NCI-H1105 (cell line): ENCODE measurements around the gene TTBK2.
"Not testable (repeated sequence)": the region's sequence is repeated elsewhere in the genome, so short reads cannot be mapped to it uniquely, and the experiment has no call there.

ENCODE experiments used
- DNase-seq: peaks from one replicate; lab custom pipeline; 2025; lab: John Stamatoyannopoulos, UW

The TTBK2 gene

DNA sequence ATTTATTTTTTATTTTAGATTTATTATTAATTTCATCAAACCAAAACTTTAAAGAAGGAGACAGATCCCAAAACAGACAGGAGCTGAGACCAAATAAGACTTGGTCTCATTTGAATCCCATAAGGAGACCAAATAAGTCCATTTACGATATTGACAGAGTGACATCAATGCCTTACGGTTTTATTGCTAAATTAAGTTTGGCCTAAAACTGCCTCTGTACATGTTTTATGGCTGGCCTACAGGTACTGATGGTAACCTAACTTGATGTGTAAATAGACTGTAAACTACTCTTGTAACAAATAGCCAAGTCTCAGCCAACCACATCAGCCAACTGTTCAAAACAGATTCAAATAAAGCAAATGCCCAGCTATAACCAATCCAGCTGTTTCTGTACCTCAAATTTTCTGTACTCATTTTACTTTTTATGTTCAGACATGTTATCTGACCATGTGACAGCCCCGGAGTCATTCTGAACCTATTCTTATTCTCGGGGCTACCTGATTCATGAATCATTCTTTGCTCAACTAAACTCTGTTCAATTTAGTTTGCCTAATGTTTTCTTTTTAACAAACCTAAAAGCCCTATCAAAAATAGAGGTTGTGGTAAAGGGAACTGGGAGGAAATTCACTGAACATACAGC, 94.2 kb downstream of the TTBK2 start:
- DNase-seq = no peak

- DNase-seq = no peak
Measured at GRCh38 chr15:42825599-42825998, 95.0 kb downstream of the TTBK2 start.

DNA sequence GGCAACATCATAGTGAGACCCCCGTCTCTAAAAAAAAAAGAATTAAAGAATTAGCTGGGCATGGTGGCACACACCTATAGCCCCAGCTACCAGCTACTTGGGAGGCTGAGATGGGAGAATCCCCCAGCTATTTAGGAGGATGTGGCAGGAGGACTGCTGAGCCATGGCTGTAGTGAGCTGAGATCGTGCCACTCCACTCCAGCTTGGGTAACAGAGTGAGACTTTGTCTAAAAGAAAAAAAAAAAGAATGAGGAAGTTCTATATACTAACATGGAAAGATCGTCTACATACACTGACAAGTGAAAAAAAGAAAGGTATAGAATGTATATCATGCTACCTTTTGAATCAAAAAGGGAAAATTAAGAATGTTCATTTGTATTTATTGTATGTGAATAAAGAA, 99.8 kb downstream of the TTBK2 start:
- DNase-seq = no peak

DNA sequence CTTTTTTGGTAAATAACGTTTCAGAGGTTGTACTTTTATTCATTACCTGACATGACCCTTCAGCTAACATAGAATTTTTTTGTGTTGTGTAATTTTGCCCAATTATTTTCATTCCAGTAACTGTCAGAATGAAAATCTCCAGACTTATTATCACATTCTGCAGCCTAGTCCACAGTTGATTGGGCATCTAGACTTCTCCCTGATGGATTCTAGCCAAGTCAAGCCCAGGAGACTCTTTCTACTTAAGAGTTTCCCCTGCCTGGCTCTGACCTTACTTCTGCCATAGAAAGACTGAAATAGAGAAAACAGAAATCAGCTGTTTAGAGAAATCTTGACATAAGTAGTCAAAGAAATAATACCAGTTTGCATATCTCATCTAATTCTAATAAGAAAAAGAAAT, 100.8 kb downstream of the TTBK2 start:
- DNase-seq = no peak

GRCh38 chr15:42811433-42811832, 109.1 kb downstream of the TTBK2 start:
- DNase-seq = no peak

DNA sequence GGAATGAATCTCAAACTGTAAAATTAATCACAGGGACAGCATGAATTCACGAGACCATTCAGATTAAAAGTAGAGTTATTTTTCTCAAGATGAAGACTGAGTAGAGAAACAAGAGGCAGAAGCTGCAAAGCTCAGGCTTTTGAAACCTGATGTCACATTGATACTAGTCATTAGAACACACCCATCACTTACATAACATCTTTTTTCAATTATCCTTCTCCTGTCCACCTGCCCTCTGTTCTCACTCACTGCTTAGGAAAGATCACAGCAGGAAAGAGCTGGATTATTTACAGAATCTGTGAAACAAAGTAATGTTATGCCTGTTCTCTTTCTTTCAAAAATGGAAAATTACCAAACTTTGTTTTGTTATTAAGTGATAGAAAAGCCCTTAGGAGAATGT, 111.7 kb downstream of the TTBK2 start:
- no peak for DNase-seq

- no peak for DNase-seq
Measured at GRCh38 chr15:42805266-42805665, 115.3 kb downstream of the TTBK2 start.

- no peak for DNase-seq
Measured at GRCh38 chr15:42804739-42805138, 115.8 kb downstream of the TTBK2 start.

DNA sequence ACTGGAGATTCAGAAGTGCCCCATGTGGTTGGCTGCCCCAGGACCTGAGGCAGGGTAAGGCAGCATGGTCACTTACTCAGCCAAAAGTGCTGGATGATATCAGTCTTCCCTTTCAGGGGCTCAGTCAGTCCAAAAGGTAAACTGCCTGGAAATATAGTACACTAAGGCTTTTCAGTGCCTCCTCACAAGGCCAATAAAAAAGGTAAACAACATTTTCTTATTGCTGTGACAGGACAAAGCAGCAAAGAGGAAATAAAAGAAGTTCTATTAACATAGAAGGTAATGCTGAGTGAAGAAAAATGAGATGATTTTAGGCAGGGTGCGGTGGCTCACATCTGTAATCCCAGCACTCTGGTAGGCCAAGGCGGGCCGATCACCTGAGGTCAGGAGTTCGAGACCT, 117.1 kb downstream of the TTBK2 start:
- DNase-seq = no peak

- no peak for DNase-seq
Measured at GRCh38 chr15:42802168-42802567, 118.4 kb downstream of the TTBK2 start.

- no peak for DNase-seq
Measured at GRCh38 chr15:42800731-42801474, 119.7 kb downstream of the TTBK2 start.

DNA sequence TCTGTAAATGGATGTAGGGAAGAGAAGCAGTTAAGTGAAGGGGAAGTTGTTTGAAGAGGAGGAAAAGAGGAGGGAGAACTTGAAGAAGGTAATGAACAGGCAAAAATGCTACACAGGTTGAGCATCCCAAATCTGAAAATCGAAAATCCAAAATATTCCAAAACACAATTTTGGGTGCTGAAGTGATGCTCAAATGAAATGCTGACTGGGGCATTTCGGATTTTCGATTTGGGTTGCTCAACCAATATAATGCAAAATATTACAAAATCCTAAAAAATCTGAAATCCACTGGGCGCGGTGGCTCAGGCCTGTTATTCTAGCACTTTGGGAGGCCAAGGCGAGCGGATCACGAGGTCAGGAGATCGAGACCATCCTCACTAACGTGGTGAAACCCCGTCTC, 121.8 kb downstream of the TTBK2 start:
- no peak for DNase-seq

DNA sequence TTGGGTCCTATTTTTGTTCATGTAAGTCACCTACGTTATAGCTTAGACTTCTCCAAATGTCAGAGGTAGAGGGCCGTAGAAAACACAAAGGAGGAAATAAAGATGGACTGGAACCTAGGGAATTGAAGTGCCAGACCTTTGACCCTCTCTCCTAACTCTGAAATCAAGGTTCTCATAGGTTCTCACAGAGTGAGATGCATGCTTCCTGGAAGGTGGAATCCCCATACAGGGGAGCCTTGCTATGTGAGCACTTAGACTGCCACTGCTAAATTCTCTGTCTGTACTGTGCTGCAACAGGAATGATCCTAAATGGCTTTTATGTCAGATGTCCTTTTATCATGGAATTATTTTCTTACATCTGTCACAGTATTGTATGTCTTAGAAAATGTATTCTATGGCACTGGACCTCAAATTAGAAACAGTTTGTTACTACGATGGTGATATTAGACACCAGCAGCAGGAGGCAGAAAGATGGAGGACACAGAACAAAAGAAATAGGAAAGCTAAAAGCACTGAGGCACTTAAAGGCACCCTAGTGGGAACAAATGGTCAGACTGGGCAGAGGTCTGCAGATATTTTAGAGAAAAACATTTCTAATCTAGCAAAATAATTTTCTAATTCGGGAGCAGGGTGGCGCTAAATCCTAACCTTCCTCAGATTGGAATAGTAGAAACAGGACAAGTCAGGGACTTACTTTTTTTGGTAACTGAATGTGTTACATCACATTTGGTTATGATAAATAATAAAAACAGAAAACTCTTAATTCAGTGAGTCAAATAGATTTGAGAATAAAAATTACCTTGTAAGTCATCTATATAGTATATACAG, 123.4 kb downstream of the TTBK2 start:
- no peak for DNase-seq

GRCh38 chr15:42788725-42789124, 131.9 kb downstream of the TTBK2 start:
- no peak for DNase-seq

DNA sequence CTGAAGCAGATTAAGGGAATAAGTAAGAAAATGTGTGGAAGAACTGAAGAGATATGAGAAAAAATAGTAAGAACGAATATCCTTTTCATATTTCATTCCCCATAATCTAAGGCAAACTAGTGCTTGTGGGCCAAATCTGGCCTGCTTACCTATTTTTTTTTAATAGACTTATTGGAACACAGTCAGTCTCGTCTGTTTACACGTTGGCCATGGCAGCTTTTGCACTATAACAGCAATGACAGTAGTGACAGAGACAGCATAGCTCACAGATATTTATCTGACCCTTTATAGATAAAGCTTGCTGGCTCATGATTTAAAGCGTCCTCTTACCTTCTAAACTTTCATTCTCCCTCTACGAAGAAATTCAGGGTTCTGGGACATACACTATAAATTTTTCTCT, 133.6 kb downstream of the TTBK2 start:
- no peak for DNase-seq

- DNase-seq = no peak
Measured at GRCh38 chr15:42785569-42785968, 135.0 kb downstream of the TTBK2 start.

- DNase-seq = no peak
Measured at GRCh38 chr15:42784705-42785104, 135.9 kb downstream of the TTBK2 start.

DNA sequence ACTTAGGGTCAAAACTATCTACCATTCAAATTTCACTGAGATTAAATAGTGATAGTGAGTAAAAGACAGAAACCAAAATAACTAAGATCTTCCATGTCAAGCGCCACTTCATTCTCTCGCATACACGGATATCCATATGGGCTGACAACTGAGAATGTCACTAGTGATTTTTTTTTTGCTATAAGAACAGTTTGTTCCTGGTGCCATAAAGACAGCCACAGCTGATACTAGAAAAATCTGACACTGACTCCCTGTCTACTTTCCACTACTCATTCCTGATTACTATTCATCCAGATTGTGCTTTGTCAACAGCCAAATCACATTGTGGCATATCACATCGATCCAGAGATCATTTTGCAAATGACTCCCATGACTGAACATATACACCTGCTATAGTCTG, 137.9 kb downstream of the TTBK2 start:
- no peak for DNase-seq

GRCh38 chr15:42775416-42775815, 145.2 kb downstream of the TTBK2 start:
- DNase-seq = no peak

DNA sequence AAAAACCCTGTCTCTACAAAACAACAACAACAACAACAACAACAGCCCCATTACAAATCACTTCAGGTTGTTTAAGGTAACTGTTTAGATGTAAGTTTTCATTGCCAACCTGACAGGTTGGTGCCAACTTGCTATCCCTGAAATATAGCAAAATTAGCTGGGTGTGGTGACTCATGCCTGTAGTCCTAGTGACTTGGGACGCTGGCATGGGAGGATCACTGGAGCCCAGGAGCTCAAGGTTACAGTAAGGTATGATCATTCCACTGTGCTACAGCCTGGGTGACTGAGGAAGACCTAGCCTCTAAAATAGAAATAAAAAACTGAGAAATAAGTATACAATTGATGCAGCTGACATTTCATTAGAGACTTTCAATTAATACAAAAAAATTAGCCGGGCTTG, 147.7 kb downstream of the TTBK2 start:
- no peak for DNase-seq

DNA sequence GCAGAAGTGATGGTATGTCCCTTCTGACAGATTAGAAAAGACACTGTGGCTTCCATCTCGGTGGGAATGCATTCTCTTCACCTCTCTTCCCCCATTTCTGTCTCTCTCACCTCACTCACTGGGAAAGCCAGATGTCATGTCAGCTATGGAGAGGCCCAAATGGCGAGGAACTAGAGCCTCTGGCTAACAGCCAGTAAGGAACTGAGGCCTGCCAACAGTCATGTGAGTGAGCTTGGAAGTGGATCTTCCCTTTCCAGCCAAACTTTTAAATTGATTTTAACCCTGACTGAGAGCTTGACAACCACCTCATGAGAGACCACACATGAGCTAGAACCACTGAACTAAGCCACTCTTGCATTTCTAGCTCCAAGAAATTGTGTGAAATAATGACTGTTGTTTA, 148.4 kb downstream of the TTBK2 start:
- DNase-seq = no peak

GRCh38 chr15:42766109-42766508, 154.5 kb downstream of the TTBK2 start:
- not testable (repeated sequence) for DNase-seq

GRCh38 chr15:42764154-42764731, 156.3 kb downstream of the TTBK2 start:
- not testable (repeated sequence) for DNase-seq
